Natural killer cell (primary cell): ENCODE data around the gene AHDC1. TPM values are rescaled to one million over a fixed set of nuclear protein-coding genes. Genes with fewer than 3 reads are reported as not detected.
A peak's percentile ranks its signal among the peaks of the same experiment; 100 is the strongest.

ENCODE experiments used
- ATAC-seq, 3 donors: fragments of 150-1000 bp in 2 of 3; fragments of 200-7000 bp in 1 of 3; cut with Tn5 transposase; 1 replicate in 1 of 3; 2 replicates in 2 of 3; pipeline ENCODE4 v1.10.0; 2021; ENCODE audit warnings: mild to moderate bottlenecking in 2 of 3, moderate library complexity in 2 of 3
- DNase-seq, 2 donors: peaks; one replicate each; pipeline versions ENCODE4 v3.0.0 to v3.0.0-alpha.2; 2013 to 2021; ENCODE audit warnings: mixed read lengths in 1 of 2
- H3K27ac ChIP-seq: one replicate; pipeline ENCODE4 v1.5.1; 2013; ENCODE audit warnings: mild to moderate bottlenecking, low read length
- H3K27me3 ChIP-seq: one replicate; pipeline ENCODE4 v1.6.1; 2013; ENCODE audit warnings: low read length; ENCODE audit not compliant: control insufficient read depth, insufficient read depth
- H3K36me3 ChIP-seq: one replicate; pipeline ENCODE4 v1.6.1; 2013; ENCODE audit warnings: low read length; ENCODE audit not compliant: control insufficient read depth, insufficient read depth
- H3K4me1 ChIP-seq: one replicate; pipeline ENCODE4 v1.6.1; 2013; ENCODE audit warnings: low read length; ENCODE audit not compliant: control insufficient read depth, insufficient read depth
- H3K4me3 ChIP-seq: one replicate; pipeline ENCODE4 v1.5.1; 2013; ENCODE audit warnings: low read length
- H3K9me3 ChIP-seq: one replicate; pipeline ENCODE4 v1.6.1; 2013; ENCODE audit warnings: low read length; ENCODE audit not compliant: control insufficient read depth, insufficient read depth
- H3K27ac Mint-ChIP-seq, 2 donors: one replicate each; pipeline ENCODE4 v1.8.0; 2022; ENCODE audit warnings: mild to moderate bottlenecking in 2 of 2, mixed read lengths in 2 of 2, moderate library complexity in 1 of 2
- H3K27me3 Mint-ChIP-seq, 2 donors: one replicate each; pipeline ENCODE4 v1.8.0; 2022; ENCODE audit warnings: low read depth in 2 of 2, mixed read lengths in 2 of 2
- H3K36me3 Mint-ChIP-seq: one replicate; pipeline ENCODE4 v1.8.0; 2022; ENCODE audit warnings: mixed read lengths
- H3K4me1 Mint-ChIP-seq, 2 donors: one replicate each; pipeline ENCODE4 v1.8.0; 2022; ENCODE audit warnings: mixed read lengths in 2 of 2
- H3K4me3 Mint-ChIP-seq: one replicate; pipeline ENCODE4 v1.8.0; 2022; ENCODE audit warnings: mild to moderate bottlenecking, moderate library complexity, mixed read lengths
- H3K9me3 Mint-ChIP-seq, 2 donors: one replicate each; pipeline ENCODE4 v1.8.0; 2022; ENCODE audit warnings: mixed read lengths in 2 of 2
- WGBS: methylation state at CpG from one replicate; pipeline ENCODE4 v1.1.7; 2013; ENCODE audit warnings: missing lambda C conversion rate; ENCODE audit not compliant: insufficient coverage; 5-methylcytosine and 5-hydroxymethylcytosine counted together
- intact Hi-C: fragments of 100-400 bp; cut with micrococcal nuclease; formaldehyde crosslinking; loops from one replicate; pipeline ENCODE4 v1.14.2; 2022
- total RNA-seq, 4 donors: library from RNA; stranded (reverse); fragments of 120-200 nt in 1 of 4; gene quantifications; one replicate each; pipeline versions ENCODE4 v1.2.3 to v1.2.4, GENCODE V29; 2013 to 2022
- TF ChIP-seq, protein P1 (sequence below): fragments of 200-600 bp; IDR thresholded peaks from one replicate; pipeline ENCODE4 v1.8.0; 2022; ENCODE audit warnings: antibody characterized with exemption

The AHDC1 gene, protein sequence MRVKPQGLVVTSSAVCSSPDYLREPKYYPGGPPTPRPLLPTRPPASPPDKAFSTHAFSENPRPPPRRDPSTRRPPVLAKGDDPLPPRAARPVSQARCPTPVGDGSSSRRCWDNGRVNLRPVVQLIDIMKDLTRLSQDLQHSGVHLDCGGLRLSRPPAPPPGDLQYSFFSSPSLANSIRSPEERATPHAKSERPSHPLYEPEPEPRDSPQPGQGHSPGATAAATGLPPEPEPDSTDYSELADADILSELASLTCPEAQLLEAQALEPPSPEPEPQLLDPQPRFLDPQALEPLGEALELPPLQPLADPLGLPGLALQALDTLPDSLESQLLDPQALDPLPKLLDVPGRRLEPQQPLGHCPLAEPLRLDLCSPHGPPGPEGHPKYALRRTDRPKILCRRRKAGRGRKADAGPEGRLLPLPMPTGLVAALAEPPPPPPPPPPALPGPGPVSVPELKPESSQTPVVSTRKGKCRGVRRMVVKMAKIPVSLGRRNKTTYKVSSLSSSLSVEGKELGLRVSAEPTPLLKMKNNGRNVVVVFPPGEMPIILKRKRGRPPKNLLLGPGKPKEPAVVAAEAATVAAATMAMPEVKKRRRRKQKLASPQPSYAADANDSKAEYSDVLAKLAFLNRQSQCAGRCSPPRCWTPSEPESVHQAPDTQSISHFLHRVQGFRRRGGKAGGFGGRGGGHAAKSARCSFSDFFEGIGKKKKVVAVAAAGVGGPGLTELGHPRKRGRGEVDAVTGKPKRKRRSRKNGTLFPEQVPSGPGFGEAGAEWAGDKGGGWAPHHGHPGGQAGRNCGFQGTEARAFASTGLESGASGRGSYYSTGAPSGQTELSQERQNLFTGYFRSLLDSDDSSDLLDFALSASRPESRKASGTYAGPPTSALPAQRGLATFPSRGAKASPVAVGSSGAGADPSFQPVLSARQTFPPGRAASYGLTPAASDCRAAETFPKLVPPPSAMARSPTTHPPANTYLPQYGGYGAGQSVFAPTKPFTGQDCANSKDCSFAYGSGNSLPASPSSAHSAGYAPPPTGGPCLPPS (N-terminal part only)
- 10 to 100 TPM; 39.6 to 67.0 (median 47.0) TPM for total RNA-seq
- total RNA-seq (2013) = 8.4 TPM

DNA sequence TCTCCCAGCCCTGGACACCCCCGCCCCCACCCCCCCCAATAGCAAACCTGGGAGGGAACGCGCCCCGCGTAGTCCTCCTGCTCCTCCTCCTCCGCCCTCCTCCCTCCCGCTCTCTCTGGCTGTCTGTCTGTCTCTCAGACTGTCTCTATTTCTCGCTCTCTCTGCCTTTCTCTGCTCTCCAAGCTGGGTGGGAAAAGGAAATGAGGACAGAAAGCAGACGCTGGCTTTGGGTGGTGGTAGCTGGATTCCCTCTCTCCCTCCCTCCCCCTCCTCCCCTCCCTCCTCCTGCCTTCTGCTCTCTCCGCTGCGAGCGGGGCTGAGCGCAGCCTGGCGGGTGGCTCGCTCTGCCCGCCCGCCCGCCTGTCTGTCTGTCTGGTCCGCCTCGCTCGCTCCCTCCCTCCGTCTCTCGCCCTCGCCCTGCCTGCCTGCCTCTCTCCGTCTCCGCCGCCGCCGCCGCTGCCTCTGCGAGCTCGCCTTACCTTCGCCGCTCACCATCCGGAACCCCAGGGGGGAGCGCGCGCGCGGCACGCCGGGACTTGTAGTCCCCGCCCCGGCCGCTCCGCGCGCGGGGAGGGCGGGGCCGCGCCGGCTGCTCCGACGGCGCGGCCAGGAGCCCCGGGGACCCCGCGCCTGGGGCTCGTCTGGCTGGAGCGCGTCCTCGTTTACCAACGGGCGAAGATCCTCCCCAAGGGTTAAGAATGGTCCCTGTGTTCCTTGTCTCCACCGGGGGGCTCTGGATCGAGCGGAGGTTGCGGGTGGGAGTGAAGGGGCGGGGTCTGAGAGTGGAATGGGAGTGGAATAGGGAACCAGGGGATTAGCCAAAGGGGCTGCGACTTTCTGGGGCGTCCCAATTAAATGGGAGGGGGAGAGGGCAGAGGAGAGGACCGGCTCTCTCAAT lies at the start of gene AHDC1:
Gene AHDC1 (minus strand): TSS at position 464 of the 898 bp plus-strand sequence. CDS start 52,029 bp downstream, outside the sequence.
- H3K4me1 ChIP-seq = peaks cover 77% of the 10 kb centered on the region
- peaks cover 27 to 49% of the 10 kb centered on the region in 2 donors for H3K4me1 Mint-ChIP-seq
- TF ChIP-seq, protein P1, sequence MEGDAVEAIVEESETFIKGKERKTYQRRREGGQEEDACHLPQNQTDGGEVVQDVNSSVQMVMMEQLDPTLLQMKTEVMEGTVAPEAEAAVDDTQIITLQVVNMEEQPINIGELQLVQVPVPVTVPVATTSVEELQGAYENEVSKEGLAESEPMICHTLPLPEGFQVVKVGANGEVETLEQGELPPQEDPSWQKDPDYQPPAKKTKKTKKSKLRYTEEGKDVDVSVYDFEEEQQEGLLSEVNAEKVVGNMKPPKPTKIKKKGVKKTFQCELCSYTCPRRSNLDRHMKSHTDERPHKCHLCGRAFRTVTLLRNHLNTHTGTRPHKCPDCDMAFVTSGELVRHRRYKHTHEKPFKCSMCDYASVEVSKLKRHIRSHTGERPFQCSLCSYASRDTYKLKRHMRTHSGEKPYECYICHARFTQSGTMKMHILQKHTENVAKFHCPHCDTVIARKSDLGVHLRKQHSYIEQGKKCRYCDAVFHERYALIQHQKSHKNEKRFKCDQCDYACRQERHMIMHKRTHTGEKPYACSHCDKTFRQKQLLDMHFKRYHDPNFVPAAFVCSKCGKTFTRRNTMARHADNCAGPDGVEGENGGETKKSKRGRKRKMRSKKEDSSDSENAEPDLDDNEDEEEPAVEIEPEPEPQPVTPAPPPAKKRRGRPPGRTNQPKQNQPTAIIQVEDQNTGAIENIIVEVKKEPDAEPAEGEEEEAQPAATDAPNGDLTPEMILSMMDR = no peak
- H3K9me3 Mint-ChIP-seq = no peaks in the 10 kb centered on the region
- no peaks in the 10 kb centered on the region for H3K9me3 ChIP-seq
- H3K36me3 Mint-ChIP-seq = no peaks in the 10 kb centered on the region
- H3K27me3 Mint-ChIP-seq = no peaks in the 10 kb centered on the region
- H3K4me3 ChIP-seq = peak within 1 kb of the TSS; percentile 87
- under 1% methylated on average over 69 of the region's 74 CpGs for WGBS
- no peaks in the 10 kb centered on the region for H3K36me3 ChIP-seq
- H3K27ac Mint-ChIP-seq = peak within 1 kb of the TSS; percentile 81 to 91
- ATAC-seq = peak; percentile 64 to 89 (median 77)
- H3K27ac ChIP-seq = peak within 1 kb of the TSS; percentile 71
- no peaks in the 10 kb centered on the region for H3K27me3 ChIP-seq
- peak within 1 kb of the TSS; percentile 94 for H3K4me3 Mint-ChIP-seq
- intact Hi-C loops = no loop called here
- DNase-seq = peak; percentile 89 to 93

DNA sequence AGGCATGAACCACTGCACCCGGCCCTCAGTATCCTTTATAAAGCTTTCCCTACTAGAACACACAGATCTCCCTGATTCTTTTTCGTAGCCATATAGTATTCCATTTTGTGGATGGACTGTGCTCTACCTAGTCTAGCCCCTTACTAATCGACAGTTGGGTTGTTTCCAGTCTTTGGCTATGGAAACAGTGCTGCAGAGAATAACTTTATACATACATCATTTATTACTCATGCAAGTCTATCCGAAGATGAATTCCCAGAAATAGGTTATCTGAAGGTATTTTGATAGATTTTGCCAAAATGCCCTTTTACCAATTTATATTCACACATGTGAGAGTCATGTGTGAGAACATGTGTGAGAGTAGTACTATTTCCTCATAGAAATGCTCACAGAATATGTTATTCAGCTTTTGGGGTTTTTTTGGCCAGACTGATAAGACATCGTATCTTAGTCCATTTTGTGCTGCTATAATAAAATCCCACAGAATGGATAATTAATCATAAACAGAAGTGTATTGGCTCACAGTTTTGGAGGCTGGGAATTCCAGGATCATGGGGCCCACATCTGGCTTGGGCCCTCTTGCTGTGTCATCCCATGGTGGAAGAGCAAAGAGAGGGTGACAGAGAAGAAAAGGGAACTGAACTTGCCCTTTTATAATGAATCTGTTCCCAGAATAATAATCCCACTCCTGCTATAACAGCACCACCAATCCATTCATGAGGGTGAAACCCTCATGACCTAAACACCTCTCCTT lies 48.3 kb upstream of the AHDC1 start:
- ATAC-seq = no peak

More for the DNA sequence above, 48.3 kb upstream of the AHDC1 start:
- Mint-ChIP-seq H3K4me1 (peaks cover 12 to 21% of the 10 kb centered on the region in 2 donors), H3K27me3 (no peaks in the 10 kb centered on the region), H3K4me3 (no peak overlapping the region), H3K36me3 (no peaks in the 10 kb centered on the region), H3K27ac (peak overlapping the region in 1 of 2 donors; percentile 1), H3K9me3 (no peaks in the 10 kb centered on the region)
- Histone ChIP-seq H3K27me3 (no peaks in the 10 kb centered on the region), H3K9me3 (no peaks in the 10 kb centered on the region), H3K4me1 (peaks cover 22% of the 10 kb centered on the region), H3K4me3 (no peak overlapping the region), H3K36me3 (no peaks in the 10 kb centered on the region), H3K27ac (no peak overlapping the region)
- no peak for DNase-seq
- intact Hi-C loops = no loop called here
- TF ChIP-seq, protein P1 = no peak
- 94% methylated on average over 2 of the region's 5 CpGs for WGBS
